ENCODE data around the gene JMY.

- TF ChIP-seq, protein P1, sequence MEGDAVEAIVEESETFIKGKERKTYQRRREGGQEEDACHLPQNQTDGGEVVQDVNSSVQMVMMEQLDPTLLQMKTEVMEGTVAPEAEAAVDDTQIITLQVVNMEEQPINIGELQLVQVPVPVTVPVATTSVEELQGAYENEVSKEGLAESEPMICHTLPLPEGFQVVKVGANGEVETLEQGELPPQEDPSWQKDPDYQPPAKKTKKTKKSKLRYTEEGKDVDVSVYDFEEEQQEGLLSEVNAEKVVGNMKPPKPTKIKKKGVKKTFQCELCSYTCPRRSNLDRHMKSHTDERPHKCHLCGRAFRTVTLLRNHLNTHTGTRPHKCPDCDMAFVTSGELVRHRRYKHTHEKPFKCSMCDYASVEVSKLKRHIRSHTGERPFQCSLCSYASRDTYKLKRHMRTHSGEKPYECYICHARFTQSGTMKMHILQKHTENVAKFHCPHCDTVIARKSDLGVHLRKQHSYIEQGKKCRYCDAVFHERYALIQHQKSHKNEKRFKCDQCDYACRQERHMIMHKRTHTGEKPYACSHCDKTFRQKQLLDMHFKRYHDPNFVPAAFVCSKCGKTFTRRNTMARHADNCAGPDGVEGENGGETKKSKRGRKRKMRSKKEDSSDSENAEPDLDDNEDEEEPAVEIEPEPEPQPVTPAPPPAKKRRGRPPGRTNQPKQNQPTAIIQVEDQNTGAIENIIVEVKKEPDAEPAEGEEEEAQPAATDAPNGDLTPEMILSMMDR (IDR thresholded peaks at IDR 0.05; ENCODE audit: low read length): no peak
- TF ChIP-seq EZH2 (IDR thresholded peaks at IDR 0.05; ENCODE audit: borderline replicate concordance, low read length): no peak
Observed at GRCh38 chr5:79302454-79302853, 66.5 kb downstream of the JMY start.
